Neutrophil (primary cell): ENCODE results near the gene PTP4A2.

Experiments used
- H3K27ac ChIP-seq: fragments of 200-600 bp; sonication (generic); 2 replicates; pipeline ENCODE4 v1.5.1; 2016; ENCODE audit warnings: mild to moderate bottlenecking, moderate library complexity
- H3K27me3 ChIP-seq: fragments of 200-600 bp; sonication (generic); 2 replicates; pipeline ENCODE4 v1.6.0; 2016; ENCODE audit warnings: mild to moderate bottlenecking
- H3K36me3 ChIP-seq: fragments of 200-600 bp; sonication (generic); 2 replicates; pipeline ENCODE4 v1.5.1; 2017
- H3K4me1 ChIP-seq, 2 experiments: fragments of 200-600 bp in 1 of 2; sonication (generic) in 1 of 2; 1 replicate in 1 of 2; 2 replicates in 1 of 2; pipeline versions ENCODE4 v1.5.1 to v1.6.1; 2013 to 2016; ENCODE audit warnings: low read depth in 1 of 2, low read length in 1 of 2, mild to moderate bottlenecking in 1 of 2, moderate library complexity in 1 of 2; ENCODE audit not compliant: control insufficient read depth in 1 of 2, insufficient read depth in 1 of 2
- H3K4me3 ChIP-seq, 2 experiments: fragments of 200-600 bp in 1 of 2; sonication (generic) in 1 of 2; 1 replicate in 1 of 2; 2 replicates in 1 of 2; pipeline ENCODE4 v1.5.1; 2013 to 2016; ENCODE audit warnings: low read depth in 1 of 2, low read length in 1 of 2, mild to moderate bottlenecking in 1 of 2, moderate library complexity in 1 of 2
- H3K9me3 ChIP-seq: fragments of 200-600 bp; sonication (generic); 2 replicates; pipeline ENCODE4 v1.5.1; 2016
- TF ChIP-seq, protein P1 (sequence below): fragments of 200-600 bp; sonication (generic); IDR thresholded peaks from 2 replicates; pipeline ENCODE4 v1.5.1; 2016; ENCODE audit warnings: antibody characterized with exemption

Gene PTP4A2

DNA sequence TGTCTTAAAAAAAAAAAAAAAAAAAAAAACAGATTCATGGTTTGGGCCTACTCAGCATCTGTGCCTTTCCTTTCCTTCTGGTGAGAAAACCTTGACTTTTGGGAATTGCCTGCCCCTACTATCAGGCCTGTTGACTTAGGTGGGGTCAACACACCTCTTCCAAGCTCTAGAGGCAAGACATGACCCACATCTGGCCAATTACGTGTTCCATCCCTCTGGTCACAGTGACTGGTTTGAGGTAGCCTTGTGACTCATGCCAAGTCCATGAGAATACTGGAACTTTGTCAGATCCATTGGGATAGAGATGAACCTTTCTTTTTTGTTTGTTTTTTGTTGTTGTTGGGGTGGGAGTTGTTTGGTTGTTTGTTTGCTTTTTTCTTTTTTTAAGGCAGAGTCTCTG, 38.2 kb upstream of the PTP4A2 start:
- Histone ChIP-seq H3K36me3 (no peaks in the 10 kb centered on the region), H3K4me1 (peaks cover 7 to 20% of the 10 kb centered on the region in 2 experiments), H3K9me3 (no peaks in the 10 kb centered on the region), H3K4me3 (no peak overlapping the region), H3K27ac (no peak overlapping the region), H3K27me3 (no peaks in the 10 kb centered on the region)
- TF ChIP-seq, protein P1, sequence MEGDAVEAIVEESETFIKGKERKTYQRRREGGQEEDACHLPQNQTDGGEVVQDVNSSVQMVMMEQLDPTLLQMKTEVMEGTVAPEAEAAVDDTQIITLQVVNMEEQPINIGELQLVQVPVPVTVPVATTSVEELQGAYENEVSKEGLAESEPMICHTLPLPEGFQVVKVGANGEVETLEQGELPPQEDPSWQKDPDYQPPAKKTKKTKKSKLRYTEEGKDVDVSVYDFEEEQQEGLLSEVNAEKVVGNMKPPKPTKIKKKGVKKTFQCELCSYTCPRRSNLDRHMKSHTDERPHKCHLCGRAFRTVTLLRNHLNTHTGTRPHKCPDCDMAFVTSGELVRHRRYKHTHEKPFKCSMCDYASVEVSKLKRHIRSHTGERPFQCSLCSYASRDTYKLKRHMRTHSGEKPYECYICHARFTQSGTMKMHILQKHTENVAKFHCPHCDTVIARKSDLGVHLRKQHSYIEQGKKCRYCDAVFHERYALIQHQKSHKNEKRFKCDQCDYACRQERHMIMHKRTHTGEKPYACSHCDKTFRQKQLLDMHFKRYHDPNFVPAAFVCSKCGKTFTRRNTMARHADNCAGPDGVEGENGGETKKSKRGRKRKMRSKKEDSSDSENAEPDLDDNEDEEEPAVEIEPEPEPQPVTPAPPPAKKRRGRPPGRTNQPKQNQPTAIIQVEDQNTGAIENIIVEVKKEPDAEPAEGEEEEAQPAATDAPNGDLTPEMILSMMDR, result no peak

DNA sequence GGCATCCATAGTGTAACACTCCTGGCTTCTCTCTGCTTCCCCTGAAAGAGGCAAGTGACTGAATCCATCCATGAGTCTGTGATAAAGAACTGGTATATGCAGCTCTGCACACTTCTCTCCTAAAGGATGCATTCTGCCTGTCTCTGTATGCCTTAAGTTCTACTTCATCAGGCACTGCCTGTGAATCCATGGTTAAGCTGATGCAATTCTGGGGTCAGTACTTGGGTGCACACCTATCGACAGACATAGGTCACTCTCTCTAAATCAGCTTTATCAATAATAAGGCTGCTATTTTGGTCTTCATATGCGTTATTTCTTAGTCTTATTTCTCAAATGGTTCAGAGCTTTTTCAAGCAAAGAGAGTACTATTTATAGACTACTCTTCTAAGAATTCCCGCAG, 32.7 kb upstream of the PTP4A2 start:
- Histone ChIP-seq H3K27me3 (no peaks in the 10 kb centered on the region), H3K36me3 (no peaks in the 10 kb centered on the region), H3K9me3 (no peaks in the 10 kb centered on the region), H3K4me3 (no peak overlapping the region), H3K27ac (no peak overlapping the region), H3K4me1 (no peaks in the 10 kb centered on the region)
- TF ChIP-seq, protein P1, result no peak

DNA sequence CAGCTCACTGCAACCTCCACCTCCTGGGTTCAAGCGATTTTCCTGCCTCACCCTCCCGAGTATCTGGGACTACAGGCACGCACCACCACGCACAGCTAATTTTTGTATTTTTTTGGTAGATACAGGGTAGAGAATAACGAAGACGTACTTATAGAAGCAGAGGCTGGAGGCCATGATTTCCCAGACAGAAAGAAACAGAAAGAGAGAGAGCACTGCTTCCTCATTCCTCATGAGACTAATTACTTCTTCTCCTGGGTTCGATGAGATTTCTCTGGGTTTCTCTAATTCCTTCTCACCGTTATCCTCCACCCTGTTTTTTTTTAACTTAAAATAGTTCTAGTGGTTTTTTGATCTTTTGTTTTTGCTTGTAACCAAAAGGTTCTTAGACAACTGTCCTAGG, 23.4 kb upstream of the PTP4A2 start:
- H3K36me3 ChIP-seq, result no peaks in the 10 kb centered on the region
- H3K4me1 ChIP-seq, result peaks cover 47 to 52% of the 10 kb centered on the region in 2 experiments
- H3K9me3 ChIP-seq, result no peaks in the 10 kb centered on the region
- no peaks in the 10 kb centered on the region for H3K27me3 ChIP-seq
- peak overlapping the region; percentile 68 for H3K27ac ChIP-seq
- TF ChIP-seq, protein P1, result no peak
- H3K4me3 ChIP-seq, result no peak overlapping the region

DNA sequence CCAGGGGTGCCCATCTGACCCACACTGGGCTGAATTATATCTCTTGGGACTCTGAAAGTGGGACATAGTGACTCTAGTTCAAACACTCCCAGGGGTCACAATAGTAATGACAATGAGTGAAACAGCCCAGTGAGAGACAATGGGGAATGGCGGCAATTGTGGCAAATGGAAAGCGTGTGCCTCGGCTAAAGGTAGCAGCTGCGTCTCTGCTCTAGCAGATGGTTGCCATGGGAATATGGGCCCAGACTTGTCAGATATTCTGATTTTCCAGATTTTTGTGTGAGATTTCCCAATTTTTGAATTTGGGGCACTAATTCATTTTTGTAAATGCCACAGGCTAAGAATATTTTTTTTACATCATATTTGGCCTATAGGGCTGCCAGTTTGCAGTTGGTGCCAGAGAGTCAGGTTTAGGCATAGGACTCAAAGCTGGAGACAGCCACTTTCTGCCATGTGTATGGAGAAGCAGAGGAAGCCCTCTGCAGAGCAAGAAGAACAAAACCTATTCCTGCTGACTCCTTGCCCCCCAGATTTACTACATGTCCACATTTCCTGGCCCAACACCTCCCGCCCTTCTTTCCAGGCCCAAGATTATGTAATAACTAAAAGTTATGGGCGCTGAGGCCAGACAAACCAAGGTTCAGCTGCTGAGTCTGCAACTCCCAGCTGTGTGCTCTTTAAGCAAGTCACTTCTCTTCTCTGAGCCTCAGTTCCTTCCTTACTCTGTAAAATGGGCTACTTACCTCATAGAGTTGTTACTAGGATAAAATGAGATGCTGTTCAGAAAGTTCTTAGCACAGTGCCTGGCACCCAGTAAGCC, 21.6 kb upstream of the PTP4A2 start:
- no peak overlapping the region for H3K4me3 ChIP-seq
- H3K27me3 ChIP-seq, result no peaks in the 10 kb centered on the region
- no peaks in the 10 kb centered on the region for H3K9me3 ChIP-seq
- no peaks in the 10 kb centered on the region for H3K36me3 ChIP-seq
- TF ChIP-seq, protein P1, result no peak
- H3K4me1 ChIP-seq, result peaks cover 65 to 70% of the 10 kb centered on the region in 2 experiments
- peak overlapping the region; percentile 33 for H3K27ac ChIP-seq

DNA sequence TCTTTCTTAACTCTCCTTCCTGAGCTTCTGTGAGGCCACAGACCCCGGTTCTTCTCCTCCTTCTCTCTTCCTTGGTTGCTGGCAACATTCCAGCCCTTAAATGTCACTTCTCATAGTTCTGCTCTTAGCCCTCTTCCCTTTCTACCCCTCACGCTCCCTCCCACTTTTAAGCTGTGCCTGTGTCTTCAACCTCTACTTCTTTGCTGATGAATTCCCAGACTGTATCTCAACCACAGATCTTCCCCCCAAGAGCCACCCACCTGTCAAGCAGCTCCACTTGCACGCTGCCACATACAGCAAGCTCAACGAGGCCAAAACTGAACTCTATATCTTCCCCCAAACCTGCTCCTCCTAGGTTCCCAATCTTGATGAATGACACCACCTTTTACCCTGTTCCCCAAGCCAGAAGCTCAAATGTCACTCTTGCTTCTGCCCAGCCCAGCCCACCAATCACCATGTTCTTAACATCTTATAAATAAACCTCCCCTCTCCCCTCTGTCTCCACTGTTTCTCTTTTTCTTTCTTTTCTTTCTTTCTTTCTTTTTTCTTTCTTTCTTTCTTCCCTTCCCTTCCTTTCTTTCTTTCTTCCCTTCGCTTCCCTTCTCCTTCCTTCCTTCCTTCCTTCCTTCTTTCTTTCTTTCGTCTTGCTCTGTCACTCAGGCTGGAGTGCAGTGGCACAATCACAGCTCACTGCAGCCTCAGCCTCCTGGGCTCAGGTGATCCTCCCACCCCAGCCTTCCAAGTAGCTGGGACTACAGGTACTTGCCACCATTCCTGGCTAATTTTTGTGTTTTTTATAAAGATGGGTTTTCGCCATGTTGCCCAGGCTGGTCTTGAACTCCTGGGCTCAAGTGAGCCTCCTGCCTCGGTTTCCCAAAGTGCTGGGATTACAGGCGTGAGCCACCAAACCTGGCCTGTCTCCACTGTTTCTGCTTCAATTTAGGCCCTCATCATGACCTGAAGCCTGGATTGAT, 19.8 kb upstream of the PTP4A2 start:
- TF ChIP-seq, protein P1, result no peak
- Histone ChIP-seq H3K27me3 (no peaks in the 10 kb centered on the region), H3K36me3 (no peaks in the 10 kb centered on the region), H3K27ac (peak overlapping the region; percentile 97), H3K4me3 (peak overlapping the region in 1 of 2 experiments; percentile 19), H3K4me1 (peaks cover 70 to 77% of the 10 kb centered on the region in 2 experiments), H3K9me3 (no peaks in the 10 kb centered on the region)
